ENCODE measurements around the gene IL17C.

IL17C gene

GRCh38 chr16:88610909-88611812 lies 27.2 kb upstream of the IL17C start:
- DNase-seq, result no peak

GRCh38 chr16:88613293-88613692 lies 25.1 kb upstream of the IL17C start:
- DNase-seq, result no peak

GRCh38 chr16:88613911-88614817 lies 24.2 kb upstream of the IL17C start:
- DNase-seq, result no peak

- no peak for DNase-seq
Measured at GRCh38 chr16:88614818-88615580, 23.4 kb upstream of the IL17C start.

GRCh38 chr16:88616320-88616719 lies 22.1 kb upstream of the IL17C start:
- DNase-seq, result no peak

GRCh38 chr16:88616736-88617135 lies 21.6 kb upstream of the IL17C start:
- DNase-seq, result no peak

- no peak for DNase-seq
Measured at GRCh38 chr16:88617268-88618031, 20.9 kb upstream of the IL17C start.

GRCh38 chr16:88618182-88618955 lies 20.0 kb upstream of the IL17C start:
- no peak for DNase-seq

- DNase-seq, result no peak
Measured at GRCh38 chr16:88618956-88619667, 19.3 kb upstream of the IL17C start.

- no peak for DNase-seq
Measured at GRCh38 chr16:88619859-88620815, 18.2 kb upstream of the IL17C start.

GRCh38 chr16:88622125-88622524 lies 16.2 kb upstream of the IL17C start:
- no peak for DNase-seq

- DNase-seq, result no peak
Measured at GRCh38 chr16:88622866-88623265, 15.5 kb upstream of the IL17C start.

- no peak for DNase-seq
Measured at GRCh38 chr16:88623858-88624257, 14.5 kb upstream of the IL17C start.

- DNase-seq, result no peak
Measured at GRCh38 chr16:88624481-88624880, 13.9 kb upstream of the IL17C start.

- DNase-seq, result no peak
Measured at GRCh38 chr16:88624977-88625576, 13.3 kb upstream of the IL17C start.

GRCh38 chr16:88626646-88627045 lies 11.7 kb upstream of the IL17C start:
- DNase-seq, result no peak

GRCh38 chr16:88627531-88628411 lies 10.6 kb upstream of the IL17C start:
- DNase-seq, result no peak

- no peak for DNase-seq
Measured at GRCh38 chr16:88628512-88628974, 9.8 kb upstream of the IL17C start.
